HG03280 (cell line): ENCODE data around the gene JAK1.

Experiments
- ATAC-seq: cut with Tn5 transposase; IDR thresholded peaks from one replicate; pipeline ENCODE4 v1.9.1; 2021; ENCODE audit warnings: mild to moderate bottlenecking, moderate library complexity; ENCODE audit not compliant: unreplicated experiment

The JAK1 gene

DNA sequence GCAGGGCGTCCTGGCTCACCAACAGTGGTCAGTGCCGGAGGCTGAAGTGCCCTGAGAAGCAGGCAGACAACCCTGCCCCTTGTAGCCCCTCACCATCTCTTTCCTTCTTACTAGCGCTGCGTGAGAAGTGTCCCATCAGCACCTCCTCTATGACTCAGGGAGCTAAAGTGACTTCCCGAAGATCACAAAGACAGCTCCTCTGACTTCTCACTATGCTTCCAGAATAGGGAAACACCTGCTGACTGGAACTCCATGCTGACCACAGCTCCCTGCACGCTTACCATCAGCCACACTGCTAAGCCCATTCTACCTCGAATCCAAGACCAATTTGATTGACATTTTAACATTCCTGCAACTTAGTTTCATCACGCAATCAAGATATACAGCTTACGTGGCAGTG lies 92.8 kb downstream of the JAK1 start:
- ATAC-seq = no peak

DNA sequence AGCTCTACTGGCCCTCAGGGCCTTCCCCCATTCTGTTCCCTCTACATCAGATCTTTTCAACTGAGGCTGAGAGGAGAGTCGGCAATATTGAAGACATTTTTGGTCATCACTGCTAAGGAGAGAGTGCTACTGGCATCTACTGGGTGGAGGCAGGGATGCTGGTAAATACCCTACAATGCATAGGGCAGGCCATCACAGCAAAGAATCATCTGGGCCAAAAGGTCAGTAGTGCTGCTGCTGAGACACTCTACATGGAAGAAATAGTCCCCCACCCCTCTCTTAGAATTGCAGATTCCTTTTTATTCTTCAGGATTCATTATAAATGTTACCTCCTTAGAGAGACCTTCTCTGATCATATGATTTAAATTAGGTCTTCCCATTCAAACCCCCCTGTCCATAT lies 94.3 kb downstream of the JAK1 start:
- ATAC-seq = no peak

DNA sequence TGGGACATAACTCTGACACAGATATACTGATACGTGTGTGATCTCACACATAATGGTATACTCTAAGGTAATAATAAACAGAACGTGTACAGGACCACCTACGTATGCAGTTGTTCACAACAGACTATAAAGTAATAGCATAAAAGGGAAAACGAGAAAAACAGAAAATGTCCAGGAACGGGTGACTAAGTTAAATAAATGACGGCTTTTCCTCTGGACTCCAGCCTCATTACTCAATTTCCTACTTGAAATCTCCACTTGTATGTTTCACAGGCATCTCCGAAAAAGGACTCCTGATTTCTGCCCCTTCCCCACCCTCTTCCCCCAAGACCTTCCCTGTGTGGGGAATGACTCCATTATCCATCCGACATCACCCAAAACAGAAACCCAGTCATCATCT lies 95.1 kb downstream of the JAK1 start:
- ATAC-seq = no peak

DNA sequence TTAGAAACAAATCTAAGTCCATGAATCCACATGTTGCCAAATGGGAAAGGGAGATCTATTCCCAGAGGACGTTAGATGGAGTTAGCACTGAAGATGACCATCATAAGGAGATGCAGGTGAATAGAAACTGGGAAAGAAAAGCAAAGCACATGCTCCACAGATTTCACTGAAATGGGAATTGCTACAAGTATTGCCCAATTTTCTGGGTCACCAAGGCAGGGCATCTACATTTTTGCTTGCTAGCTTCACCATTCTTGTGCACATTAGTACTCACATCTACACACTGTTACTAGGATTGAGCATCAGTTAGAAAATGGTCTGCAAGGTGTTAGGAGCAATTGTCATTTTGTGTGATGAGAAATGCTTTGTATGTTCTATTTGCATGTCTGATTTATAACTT lies 99.1 kb downstream of the JAK1 start:
- no peak for ATAC-seq

- no peak for ATAC-seq
Measured at GRCh38 chr1:64866689-64867088, 99.7 kb downstream of the JAK1 start.

DNA sequence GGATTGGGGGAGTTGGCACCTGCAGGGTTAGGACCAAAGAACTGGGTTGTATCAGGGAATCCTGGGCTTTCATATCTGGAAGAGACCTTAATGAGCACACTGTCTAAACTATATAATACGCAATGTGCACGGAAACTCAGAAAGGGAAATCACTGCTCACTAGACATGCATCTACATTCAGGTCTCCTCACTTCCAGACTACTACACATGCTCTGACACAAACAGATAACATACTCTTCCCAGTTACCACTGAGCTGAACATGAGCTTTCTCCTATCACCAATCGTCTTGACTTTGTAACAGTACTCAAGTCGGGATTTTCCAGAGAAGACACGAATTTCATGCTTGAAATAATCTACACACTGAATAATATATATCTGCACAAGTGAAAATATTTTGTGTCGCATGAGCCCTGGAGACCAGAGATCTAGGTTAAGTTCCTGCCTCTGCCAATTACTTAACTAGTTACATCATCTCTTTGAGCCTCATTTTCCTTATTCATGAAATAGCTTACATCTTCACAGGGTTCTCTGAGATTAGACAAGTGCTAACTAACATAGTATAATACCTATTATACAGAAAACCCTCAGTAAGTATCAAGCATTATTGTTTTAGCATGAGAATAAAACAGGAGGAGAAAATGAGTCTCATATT lies 101.1 kb downstream of the JAK1 start:
- no peak for ATAC-seq

DNA sequence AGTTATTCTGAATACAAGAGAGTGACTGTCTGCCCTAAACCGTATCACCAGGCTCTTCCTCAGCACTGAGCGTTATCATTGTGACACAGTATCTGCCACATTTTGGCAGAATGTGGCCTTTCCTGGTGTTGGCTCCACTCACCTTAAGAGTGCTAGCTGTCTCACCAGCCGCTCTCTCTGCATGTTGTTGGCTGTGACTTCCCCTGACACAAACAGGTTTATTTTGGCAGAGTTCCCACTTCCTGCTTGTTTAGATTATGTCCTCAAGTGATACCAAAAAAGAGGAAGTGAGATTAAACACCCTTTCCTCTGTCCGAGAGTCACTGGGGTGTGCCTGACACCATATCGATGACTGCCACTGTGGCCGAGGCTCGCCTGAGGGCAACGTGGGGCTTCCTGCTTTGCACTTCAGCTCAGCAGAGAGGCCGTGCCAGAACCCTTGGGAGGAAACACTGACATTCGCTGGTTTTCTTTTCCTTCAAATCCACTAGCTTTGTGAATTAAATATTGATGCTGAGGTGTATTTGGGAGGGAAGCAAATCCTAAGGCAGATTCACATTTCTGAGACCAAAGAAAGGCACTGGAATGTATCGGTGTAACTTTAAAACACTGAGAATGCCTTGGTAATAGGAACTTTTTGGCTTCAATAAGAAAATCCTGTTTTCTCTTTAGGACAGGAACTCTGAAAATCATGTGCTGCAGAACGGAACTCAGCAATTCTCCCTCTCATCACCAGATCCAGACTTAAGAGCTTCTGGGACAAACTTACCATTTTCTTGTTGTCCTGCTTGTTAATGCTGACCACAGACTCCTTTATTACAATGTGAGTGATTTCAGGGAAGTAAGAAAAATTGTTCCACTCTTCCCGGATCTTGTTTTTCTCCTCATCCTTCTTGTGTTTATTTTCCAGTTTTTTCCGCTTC lies 102.1 kb downstream of the JAK1 start:
- ATAC-seq = peak; percentile 100

DNA sequence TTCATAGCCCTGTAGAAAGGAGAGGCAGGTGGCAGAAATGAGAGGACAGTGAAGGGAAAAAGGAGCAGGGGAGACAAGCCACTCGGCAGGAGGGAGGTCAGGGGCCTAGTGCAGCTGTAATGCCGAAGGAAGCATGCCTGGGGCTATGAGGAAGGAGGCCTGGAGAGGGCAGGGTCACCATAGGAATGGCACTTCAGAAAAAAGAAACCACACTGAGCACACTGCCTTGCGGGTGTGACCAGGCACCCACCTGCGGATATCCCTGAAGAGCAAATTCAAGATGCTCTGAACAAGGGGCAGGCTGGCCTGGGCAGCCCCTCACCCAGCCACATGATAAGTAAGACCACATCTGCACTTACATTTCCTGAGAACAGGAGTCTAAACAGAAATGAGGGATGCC lies 104.7 kb downstream of the JAK1 start:
- ATAC-seq = no peak

GRCh38 chr1:64857347-64857746 lies 109.0 kb downstream of the JAK1 start:
- ATAC-seq = no peak

GRCh38 chr1:64856553-64856952 lies 109.8 kb downstream of the JAK1 start:
- ATAC-seq = no peak

- no peak for ATAC-seq
Measured at GRCh38 chr1:64855557-64855956, 110.8 kb downstream of the JAK1 start.

GRCh38 chr1:64854674-64855073 lies 111.7 kb downstream of the JAK1 start:
- no peak for ATAC-seq

- no peak for ATAC-seq
Measured at GRCh38 chr1:64851664-64852063, 114.7 kb downstream of the JAK1 start.

GRCh38 chr1:64850846-64851245 lies 115.5 kb downstream of the JAK1 start:
- ATAC-seq = no peak

GRCh38 chr1:64849942-64850341 lies 116.4 kb downstream of the JAK1 start:
- ATAC-seq = no peak

DNA sequence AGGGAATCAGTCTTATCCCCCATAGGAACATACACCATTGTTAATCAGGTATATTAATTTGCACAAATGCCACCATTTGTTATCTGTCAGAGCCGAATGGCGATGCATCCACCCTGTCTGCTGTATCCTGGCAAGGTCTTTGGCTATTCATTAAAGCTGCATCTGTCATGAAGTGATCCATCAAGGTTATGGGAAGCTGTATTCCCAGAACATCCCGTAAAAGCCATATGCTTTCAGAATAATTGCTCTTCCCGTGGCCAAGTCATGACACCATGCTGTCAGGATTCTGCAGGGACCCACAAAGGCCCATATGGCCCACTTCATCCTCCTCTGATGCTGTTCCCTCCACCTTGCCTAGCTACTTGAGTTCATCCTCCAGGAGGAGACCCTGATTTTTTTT lies 117.5 kb downstream of the JAK1 start:
- ATAC-seq = no peak

DNA sequence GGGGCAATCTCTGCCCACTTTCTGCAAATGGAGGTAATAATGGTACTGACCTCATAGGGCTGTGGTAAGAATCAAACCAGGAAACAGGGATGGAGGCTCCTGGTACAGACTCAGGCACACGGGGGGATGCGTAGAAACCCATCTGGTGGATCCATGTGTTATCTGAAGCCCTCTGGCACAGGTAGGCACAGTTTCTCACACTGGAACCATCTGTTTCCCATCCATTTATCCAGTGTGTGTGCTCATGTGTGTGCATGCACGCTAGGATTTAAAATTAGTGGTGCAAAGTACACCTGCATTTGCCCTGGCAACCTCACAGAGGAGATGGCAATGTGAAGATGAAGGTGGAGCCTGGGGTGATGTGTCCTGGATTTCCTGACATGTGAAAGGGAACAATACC lies 118.2 kb downstream of the JAK1 start:
- ATAC-seq = no peak

DNA sequence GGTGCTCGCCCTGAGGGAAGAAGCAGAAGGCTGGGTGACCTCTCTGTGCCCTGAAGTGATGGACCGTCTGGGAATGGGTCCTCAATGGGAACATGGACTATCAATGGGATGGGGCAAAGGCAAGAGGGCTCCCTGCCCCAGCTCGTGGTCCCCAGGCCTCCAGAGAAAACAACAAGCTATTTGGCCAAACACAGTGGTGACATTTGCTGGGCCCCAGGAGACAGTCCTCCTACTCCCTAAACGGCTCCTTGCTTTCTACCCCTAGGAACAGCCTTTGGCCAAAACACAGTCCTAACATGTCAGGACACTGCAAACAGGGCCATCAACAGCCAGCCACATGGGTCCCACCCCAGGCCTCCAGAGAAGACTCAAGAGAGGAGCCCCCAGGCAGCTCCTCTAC lies 118.7 kb downstream of the JAK1 start:
- ATAC-seq = no peak

DNA sequence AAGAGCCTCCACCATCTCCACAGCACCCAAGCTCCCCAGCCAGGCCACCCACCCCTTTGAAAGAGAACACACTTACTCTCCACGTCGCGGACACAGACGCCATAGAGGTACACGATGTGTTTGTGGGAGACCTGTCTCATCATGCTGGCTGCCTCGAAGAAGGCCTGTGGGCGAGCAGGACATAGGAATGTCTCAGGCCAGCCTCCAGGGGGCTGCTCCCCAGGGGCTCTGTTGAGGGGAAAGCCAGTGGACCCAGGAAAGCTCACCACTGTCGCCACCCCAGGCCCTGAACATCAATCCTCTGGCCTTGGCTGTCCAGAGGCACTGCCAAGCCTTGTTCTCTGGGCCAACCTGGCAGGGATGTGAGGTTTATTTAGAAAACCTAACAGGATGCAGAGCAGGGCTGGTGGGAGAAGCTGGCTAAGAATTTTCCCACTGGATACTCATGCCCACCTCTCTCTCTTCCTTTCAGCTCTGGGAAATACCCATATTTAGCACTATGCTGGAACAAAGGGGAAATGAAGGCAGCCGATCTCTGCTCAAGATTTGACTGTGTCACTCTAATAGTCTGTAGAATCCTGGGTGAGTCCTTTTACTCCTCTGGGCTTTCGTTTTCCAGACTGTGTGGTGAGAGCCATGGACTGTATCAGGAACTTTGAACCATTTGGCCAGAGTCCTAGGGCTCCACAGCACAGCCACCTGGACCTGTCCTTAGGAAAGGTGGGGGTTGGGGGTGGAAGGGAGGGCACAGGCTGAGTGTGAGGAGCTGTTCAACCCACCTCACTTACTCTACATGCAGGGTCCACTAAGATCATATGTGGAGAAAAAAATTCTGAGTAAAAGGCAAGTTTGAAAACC lies 119.5 kb downstream of the JAK1 start:
- ATAC-seq = no peak

DNA sequence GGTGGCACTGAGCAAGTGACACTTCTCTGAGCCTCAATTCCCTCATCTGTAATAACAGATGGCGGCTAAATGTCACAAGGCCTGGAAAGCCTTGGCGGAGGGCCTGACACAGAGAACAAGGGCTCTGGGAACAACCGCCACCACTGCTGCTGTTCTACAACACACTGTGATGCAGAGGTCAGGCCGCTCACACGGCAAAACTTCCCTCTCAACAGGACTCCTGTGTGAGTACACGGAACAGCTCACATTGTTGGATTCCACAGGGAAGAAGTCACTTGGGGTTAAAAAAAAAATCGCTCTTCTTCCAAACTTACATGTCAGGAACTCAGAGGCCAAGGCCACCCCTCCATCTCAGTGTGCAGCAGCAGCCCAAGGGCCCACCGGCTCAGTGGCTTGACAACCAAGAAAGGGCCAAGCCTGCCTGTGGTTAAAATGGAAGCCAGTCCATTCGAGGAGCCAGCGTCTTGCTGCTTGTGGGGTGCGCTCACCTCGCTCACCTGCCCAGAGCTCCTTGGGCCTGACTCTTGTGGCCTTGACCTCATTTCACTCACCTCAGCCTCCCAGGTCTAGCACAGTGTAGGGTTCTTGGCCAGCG lies 120.4 kb downstream of the JAK1 start:
- no peak for ATAC-seq

DNA sequence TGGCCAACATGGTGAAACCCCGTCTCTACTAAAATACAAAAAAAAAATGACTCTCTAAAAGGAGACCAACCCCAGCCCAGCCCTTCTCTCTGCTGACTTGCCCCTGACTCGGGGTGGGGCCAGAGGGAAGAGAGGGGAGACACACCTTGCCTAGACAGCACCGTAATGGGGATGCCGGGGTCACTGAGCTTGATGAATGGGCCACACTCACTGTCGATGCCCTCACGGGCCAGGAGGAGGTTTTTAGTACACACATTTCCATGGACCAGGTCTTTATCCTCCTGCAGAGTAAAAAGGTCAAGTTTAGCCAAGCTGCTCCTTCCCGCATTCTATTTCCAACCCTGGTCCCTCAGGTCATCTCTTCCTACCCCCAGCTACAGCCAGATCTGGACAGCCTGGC lies 121.7 kb downstream of the JAK1 start:
- no peak for ATAC-seq
